GM18507 (cell line): ENCODE measurements around the gene HTD2.
A peak's percentile ranks its signal among the peaks of the same experiment; 100 is the strongest.
"Not testable (repeated sequence)": the region's sequence is repeated elsewhere in the genome, so short reads cannot be mapped to it uniquely, and the experiment has no call there.

Experiments
- DNase-seq: peaks from one replicate; pipeline ENCODE4 v3.0.0; 2011; ENCODE audit warnings: low read depth; ENCODE audit not compliant: insufficient read length; ENCODE audit errors: extremely low spot score
- FAIRE-seq: peaks from 2 replicates; lab custom pipeline; 2011; peaks lifted over from hg19 to GRCh38; lab: Jason Lieb, UNC

Gene HTD2

GRCh38 chr3:58329150-58329921 lies 23.0 kb downstream of the HTD2 start:
- DNase-seq (no peak), FAIRE-seq (no peak)

- no peak for DNase-seq
- FAIRE-seq: no peak
These were observed 23.6 kb downstream of the HTD2 start for GRCh38 chr3:58329922-58330413.

GRCh38 chr3:58331593-58332152 lies 25.4 kb downstream of the HTD2 start:
- FAIRE-seq (no peak), DNase-seq (no peak)

GRCh38 chr3:58332575-58333188 lies 26.4 kb downstream of the HTD2 start, which contains the start of gene PXK:
Gene PXK (plus strand): TSS chr3:58332892. CDS start chr3:58332989, 97 bp downstream.
- peak; percentile 58 for DNase-seq
- peak; percentile 39 for FAIRE-seq

- DNase-seq (no peak), FAIRE-seq (no peak)
These were observed 27.1 kb downstream of the HTD2 start for GRCh38 chr3:58333206-58334012.

GRCh38 chr3:58334013-58334321 lies 27.6 kb downstream of the HTD2 start:
- no peak for FAIRE-seq
- DNase-seq: no peak

- DNase-seq (no peak), FAIRE-seq (no peak)
These were observed 28.2 kb downstream of the HTD2 start for GRCh38 chr3:58334506-58334884.

- FAIRE-seq (no peak), DNase-seq (no peak)
These were observed 29.3 kb downstream of the HTD2 start for GRCh38 chr3:58335652-58335947.

GRCh38 chr3:58336135-58336882 lies 30.0 kb downstream of the HTD2 start:
- DNase-seq (no peak), FAIRE-seq (no peak)

- DNase-seq: no peak
- no peak for FAIRE-seq
These were observed 30.9 kb downstream of the HTD2 start for GRCh38 chr3:58337190-58337589.

GRCh38 chr3:58339146-58339545 lies 32.8 kb downstream of the HTD2 start:
- not testable (repeated sequence) for DNase-seq, FAIRE-seq

- DNase-seq (no peak), FAIRE-seq (no peak)
These were observed 34.4 kb downstream of the HTD2 start for GRCh38 chr3:58340594-58341244.

GRCh38 chr3:58341376-58341775 lies 35.1 kb downstream of the HTD2 start:
- FAIRE-seq: no peak
- no peak for DNase-seq

GRCh38 chr3:58342676-58343075 lies 36.4 kb downstream of the HTD2 start:
- FAIRE-seq (no peak), DNase-seq (no peak)

- FAIRE-seq (no peak), DNase-seq (no peak)
These were observed 39.1 kb downstream of the HTD2 start for GRCh38 chr3:58345457-58345856.

- DNase-seq (no peak), FAIRE-seq (no peak)
These were observed 40.0 kb downstream of the HTD2 start for GRCh38 chr3:58346368-58346767.

GRCh38 chr3:58347984-58348383 lies 41.7 kb downstream of the HTD2 start:
- no peak for FAIRE-seq

GRCh38 chr3:58349792-58350626 lies 43.7 kb downstream of the HTD2 start:
- peak; percentile 99 for FAIRE-seq
- DNase-seq: peak; percentile 40

More at GRCh38 chr3:58347984-58348383, 41.7 kb downstream of the HTD2 start:
- DNase-seq: no peak
